GM18870 (cell line): Measurements from ENCODE around the gene DLGAP1.
A peak's percentile ranks its signal among the peaks of the same experiment; 100 is the strongest.
"Not testable (repeated sequence)": the region's sequence is repeated elsewhere in the genome, so short reads cannot be mapped to it uniquely, and the experiment has no call there.

Source experiments
- ATAC-seq: cut with Tn5 transposase; IDR thresholded peaks from one replicate; pipeline ENCODE4 v1.9.1; 2021; ENCODE audit warnings: moderate library complexity; ENCODE audit not compliant: unreplicated experiment

DLGAP1 gene

GRCh38 chr18:4292696-4293095 lies 162.4 kb downstream of the DLGAP1 start:
- no peak for ATAC-seq

DNA sequence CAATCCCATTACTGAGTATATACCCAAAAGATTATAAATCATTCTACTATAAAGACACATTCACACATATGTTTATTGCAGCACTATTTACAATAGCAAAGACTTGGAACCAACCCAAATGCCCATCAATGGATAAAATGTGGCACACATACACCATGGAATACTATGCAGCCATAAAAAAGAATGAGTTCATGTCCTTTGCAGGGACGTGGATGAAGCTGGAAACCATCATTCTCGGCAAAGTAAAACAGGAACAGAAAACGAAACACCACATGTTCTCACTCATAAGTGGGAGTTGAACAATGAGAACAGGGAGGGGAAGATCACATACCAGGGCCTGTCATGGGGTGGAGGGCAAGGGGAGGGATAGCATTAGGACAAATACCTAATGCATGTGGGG lies 167.8 kb downstream of the DLGAP1 start:
- ATAC-seq, result not testable (repeated sequence)

DNA sequence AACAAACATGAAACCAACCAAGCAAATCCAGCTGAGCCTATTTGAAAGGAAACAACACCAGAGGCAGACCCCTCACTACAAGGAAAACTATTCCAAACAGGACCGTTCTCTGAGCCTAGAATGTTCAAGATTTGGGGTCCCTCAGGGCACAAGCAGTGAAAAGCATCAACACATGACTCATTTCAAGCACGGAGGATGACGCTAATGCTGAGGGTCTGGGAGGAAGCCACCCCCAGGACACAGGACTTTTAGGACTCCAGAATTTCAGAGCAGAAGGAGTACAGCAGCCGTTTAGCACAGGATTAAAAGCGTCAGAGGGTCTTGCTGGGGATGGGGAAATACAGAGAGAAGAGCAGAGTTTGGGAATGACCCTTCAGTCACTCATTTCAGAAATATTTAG lies 168.9 kb downstream of the DLGAP1 start:
- no peak for ATAC-seq

GRCh38 chr18:4285525-4285924 lies 169.6 kb downstream of the DLGAP1 start:
- ATAC-seq, result no peak

GRCh38 chr18:4284528-4284927 lies 170.6 kb downstream of the DLGAP1 start:
- no peak for ATAC-seq

GRCh38 chr18:4283746-4284291 lies 171.3 kb downstream of the DLGAP1 start:
- ATAC-seq, result no peak

DNA sequence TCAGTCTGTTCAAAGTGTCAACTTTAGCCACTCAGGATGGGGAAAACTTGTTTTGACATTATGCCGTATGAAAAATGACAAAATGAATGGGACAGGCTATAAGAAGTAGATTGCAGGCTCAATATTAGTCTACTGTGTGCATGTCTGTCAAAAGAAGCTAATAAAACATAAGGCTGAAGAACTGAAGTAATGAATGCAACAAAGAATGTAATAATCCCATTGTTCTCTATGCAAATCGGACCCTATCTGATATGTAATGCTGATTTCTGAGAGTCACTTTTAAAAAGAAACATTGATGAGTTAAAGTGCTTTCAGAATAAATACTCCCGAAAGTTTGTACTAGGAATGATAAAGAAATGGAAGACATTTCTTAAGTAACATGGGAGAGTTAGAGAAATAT lies 172.2 kb downstream of the DLGAP1 start:
- no peak for ATAC-seq

- ATAC-seq, result peak; percentile 77
Measured at GRCh38 chr18:4276953-4277585, 178.0 kb downstream of the DLGAP1 start.

- no peak for ATAC-seq
Measured at GRCh38 chr18:4271952-4272351, 183.2 kb downstream of the DLGAP1 start.

DNA sequence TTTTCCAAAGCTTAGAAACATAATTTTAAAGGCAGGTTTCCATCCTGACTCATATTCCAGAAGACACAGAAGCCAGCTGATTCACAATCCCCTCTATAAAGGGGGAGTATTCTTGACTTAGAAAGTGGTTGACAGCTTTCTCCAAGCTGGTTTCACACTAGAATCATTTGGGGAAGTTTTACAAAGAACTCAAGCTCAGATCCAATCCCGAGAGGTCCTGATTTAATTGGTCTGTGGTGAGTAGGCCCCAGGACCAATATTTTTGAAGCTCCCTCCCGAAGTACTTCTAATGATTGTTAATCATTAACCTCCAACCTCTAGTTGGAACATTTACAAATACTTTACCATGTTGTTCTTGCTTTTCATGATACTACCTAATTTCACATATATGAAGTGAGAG lies 184.1 kb downstream of the DLGAP1 start:
- no peak for ATAC-seq

GRCh38 chr18:4270016-4270415 lies 185.1 kb downstream of the DLGAP1 start:
- ATAC-seq, result peak; percentile 67

DNA sequence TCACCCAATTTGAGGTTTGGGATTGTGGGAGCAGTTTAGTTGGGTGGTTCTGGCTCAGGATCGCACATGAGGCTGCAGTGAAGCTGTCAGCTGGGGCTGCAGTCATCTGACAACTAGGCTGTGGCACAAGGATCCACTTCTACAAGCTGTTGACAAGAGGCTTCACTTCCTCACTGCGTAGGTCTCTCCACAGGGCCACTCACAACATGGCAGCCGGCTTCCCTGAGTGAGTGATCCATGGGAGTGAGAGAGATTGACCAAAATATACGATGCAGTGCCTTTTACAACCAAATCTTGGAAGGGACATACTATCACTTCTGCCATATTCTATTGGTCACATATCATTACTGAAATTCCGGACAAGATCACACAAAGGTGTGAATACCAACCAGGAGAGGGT lies 187.5 kb downstream of the DLGAP1 start:
- no peak for ATAC-seq

- ATAC-seq, result no peak
Measured at GRCh38 chr18:4264347-4264791, 190.7 kb downstream of the DLGAP1 start.

DNA sequence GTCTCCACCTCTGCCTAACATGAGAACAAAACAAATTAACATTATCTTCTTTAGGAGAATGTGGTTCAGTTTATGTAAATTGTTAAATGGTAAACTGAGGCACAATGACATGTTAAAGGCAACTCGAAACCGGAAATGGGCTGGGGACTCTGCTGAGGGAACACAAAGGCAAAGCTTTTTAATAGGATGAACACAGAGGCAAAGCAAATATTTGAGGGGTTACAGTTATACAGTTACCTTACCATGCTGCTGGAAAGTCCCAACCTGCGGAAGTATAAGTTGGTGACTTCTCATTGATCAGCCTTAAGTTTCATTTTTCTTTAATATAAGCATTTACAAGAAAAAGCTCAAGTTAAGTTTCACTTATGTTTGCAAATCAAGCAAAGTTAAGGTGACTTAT lies 195.0 kb downstream of the DLGAP1 start:
- no peak for ATAC-seq

GRCh38 chr18:4256766-4257417 lies 198.2 kb downstream of the DLGAP1 start:
- ATAC-seq, result no peak

GRCh38 chr18:4254840-4255239 lies 200.3 kb downstream of the DLGAP1 start:
- no peak for ATAC-seq

DNA sequence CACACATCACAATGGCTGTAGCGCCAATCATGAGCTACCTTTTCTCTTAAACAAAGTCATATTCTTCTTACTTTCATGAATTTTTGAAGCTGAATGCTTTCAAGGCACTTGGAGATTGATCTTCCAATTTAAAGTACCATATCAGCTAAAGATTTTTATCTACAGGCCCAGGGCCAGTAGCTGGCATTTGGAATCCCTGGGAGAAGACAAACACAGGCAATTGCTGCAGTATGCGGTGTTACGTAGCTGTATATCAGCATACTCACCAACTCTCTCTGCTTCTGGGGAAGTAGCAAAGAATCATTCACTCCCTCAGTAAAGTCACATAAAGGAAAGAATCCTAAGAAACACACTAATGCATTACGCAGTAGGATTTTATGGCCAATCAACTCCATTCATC lies 202.3 kb downstream of the DLGAP1 start:
- ATAC-seq, result no peak

DNA sequence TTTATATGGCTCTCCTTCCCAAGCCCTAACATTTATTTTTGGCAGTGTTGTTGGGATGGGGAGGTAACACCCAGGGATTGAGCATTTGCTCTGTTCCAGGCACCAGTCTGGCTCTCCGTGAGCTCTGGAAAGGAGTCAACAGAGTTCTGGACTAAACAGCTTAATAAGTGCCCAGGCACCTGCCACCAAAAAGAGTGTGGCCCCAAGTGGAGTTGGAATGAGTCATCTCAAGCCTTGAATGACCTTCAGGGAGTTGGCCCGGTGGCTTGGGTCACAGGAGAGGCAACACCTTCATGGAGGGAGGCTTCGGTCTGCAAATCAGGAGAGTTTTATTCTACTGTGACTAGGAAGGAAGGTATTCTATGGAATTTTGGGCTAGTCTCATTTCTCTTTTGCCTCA lies 203.2 kb downstream of the DLGAP1 start:
- no peak for ATAC-seq

DNA sequence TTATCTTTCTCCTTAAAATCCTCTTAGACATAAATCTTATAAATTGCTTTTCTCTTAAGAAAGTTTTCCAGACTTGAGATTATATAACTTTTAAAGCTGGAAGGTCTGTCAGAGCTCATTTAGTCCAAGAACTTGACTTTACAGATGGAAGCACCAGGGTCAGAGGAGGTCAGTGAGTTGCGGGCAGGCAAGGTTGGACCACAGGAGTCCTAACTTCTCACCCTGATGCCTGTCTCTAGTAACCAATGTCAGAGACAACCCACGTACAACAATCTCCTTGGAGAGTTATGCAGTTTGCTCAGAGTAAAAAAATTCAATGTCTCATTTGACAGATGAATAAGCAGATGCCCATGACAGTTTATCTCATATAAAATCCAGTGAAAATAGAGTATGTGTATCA lies 203.9 kb downstream of the DLGAP1 start:
- no peak for ATAC-seq

- ATAC-seq, result no peak
Measured at GRCh38 chr18:4250141-4250540, 205.0 kb downstream of the DLGAP1 start.

- no peak for ATAC-seq
Measured at GRCh38 chr18:4248686-4249085, 206.4 kb downstream of the DLGAP1 start.

DNA sequence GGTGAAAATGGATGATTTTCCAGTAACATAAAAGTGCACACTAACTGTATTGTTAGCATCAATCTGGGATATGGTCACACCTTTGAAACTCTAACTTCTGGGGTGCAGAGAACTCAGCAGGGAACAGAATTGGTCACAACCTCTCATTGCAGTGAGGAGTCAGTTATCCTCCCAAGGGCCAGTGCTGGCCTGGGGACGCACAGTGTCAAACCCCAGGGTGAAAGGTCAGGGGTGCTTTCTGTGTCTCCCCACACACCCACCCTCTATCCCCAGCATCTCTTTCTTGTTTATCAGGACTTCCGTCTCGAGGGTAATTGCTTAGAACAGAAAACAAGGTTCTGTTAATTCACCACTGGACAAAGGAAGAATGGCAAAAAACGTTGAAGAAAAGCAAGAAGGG lies 208.7 kb downstream of the DLGAP1 start:
- no peak for ATAC-seq

- ATAC-seq, result no peak
Measured at GRCh38 chr18:4245456-4245855, 209.7 kb downstream of the DLGAP1 start.
